IMR-90 (cell line): ENCODE results near the gene ACSF2. TPM values are rescaled to one million over a fixed set of nuclear protein-coding genes. Genes with fewer than 3 reads are reported as not detected.
"Not testable (repeated sequence)": the region's sequence is repeated elsewhere in the genome, so short reads cannot be mapped to it uniquely, and the experiment has no call there.

ENCODE experiments used
- ATAC-seq: fragments of 200-7000 bp; cut with Tn5 transposase; 2 replicates; pipeline ENCODE4 v1.9.1; 2020; ENCODE audit warnings: low read depth, mild to moderate bottlenecking, moderate library complexity
- BruUV-seq: library from RNA; stranded (reverse); fragments of 400-500 nt; replicated peaks from 2 replicates; lab custom pipeline; 2021; lab: Mats Ljungman, UMichigan
- CTCF ChIA-PET: fragments of 300-600 bp; formaldehyde crosslinking; extraction: SDS; loops from one replicate; lab custom pipeline; 2021; ENCODE audit warnings: antibody characterized with exemption; lab: Yijun Ruan, JAX
- POLR2A ChIA-PET: fragments of 300-600 bp; sonication (Branson Sonifier 250); formaldehyde crosslinking; loops from one replicate; lab custom pipeline; 2022; ENCODE audit warnings: antibody characterized with exemption; ENCODE audit not compliant: unreplicated experiment; lab: Charles Lee
- DNase-seq: peaks from one replicate; pipeline ENCODE4 v3.0.0; 2013
- H2AFZ ChIP-seq: replicated peaks from 2 replicates; pipeline ENCODE3; 2013; ENCODE audit warnings: low read length, mild to moderate bottlenecking; ENCODE audit not compliant: poor library complexity
- H2AK5ac ChIP-seq: 2 replicates; pipeline ENCODE4 v1.6.1; 2013; ENCODE audit warnings: low read depth, low read length, inconsistent platforms
- H2AK9ac ChIP-seq: replicated peaks from 2 replicates; pipeline ENCODE3; 2013; ENCODE audit warnings: mild to moderate bottlenecking, low read depth, low read length, moderate library complexity; ENCODE audit not compliant: poor library complexity
- H2BK120ac ChIP-seq: 2 replicates; pipeline ENCODE4 v1.6.1; 2013; ENCODE audit warnings: low read depth, low read length, inconsistent platforms
- H2BK15ac ChIP-seq: 3 replicates; pipeline ENCODE4 v1.6.1; 2013; ENCODE audit warnings: low read depth, low read length, inconsistent platforms
- H2BK20ac ChIP-seq: 2 replicates; pipeline ENCODE4 v1.6.1; 2013; ENCODE audit warnings: low read depth, mild to moderate bottlenecking, inconsistent platforms, low read length, moderate library complexity
- H2BK5ac ChIP-seq: 2 replicates; pipeline ENCODE4 v1.6.1; 2013; ENCODE audit warnings: mild to moderate bottlenecking, low read depth, low read length, inconsistent platforms; ENCODE audit not compliant: poor library complexity, severe bottlenecking
- H3K14ac ChIP-seq: replicated peaks from 2 replicates; pipeline ENCODE4 v1.6.1; 2013; ENCODE audit warnings: low read depth, low read length, inconsistent platforms
- H3K18ac ChIP-seq: 2 replicates; pipeline ENCODE4 v1.6.1; 2013; ENCODE audit warnings: low read depth, low read length, control low read depth
- H3K23ac ChIP-seq: 2 replicates; pipeline ENCODE4 v1.6.1; 2013; ENCODE audit warnings: low read depth, low read length, inconsistent platforms
- H3K27ac ChIP-seq: 2 replicates; pipeline ENCODE4 v1.5.1; 2013; ENCODE audit warnings: mild to moderate bottlenecking, control low read depth, low read length; ENCODE audit not compliant: insufficient read depth
- H3K27me3 ChIP-seq: 2 replicates; pipeline ENCODE4 v1.6.1; 2013; ENCODE audit warnings: low read length; ENCODE audit not compliant: control insufficient read depth, insufficient read depth
- H3K36me3 ChIP-seq: 2 replicates; pipeline ENCODE4 v1.6.1; 2013; ENCODE audit warnings: low read length, mixed read lengths; ENCODE audit not compliant: control insufficient read depth, insufficient read depth
- H3K4ac ChIP-seq: 2 replicates; pipeline ENCODE4 v1.6.1; 2013; ENCODE audit warnings: low read depth, low read length, inconsistent platforms
- H3K4me1 ChIP-seq: 2 replicates; pipeline ENCODE4 v1.6.1; 2013; ENCODE audit warnings: low read length, mixed read lengths; ENCODE audit not compliant: control insufficient read depth, insufficient read depth
- H3K4me2 ChIP-seq: 2 replicates; pipeline ENCODE4 v1.6.1; 2013; ENCODE audit warnings: low read depth, mild to moderate bottlenecking, control low read depth, low read length, moderate library complexity
- H3K4me3 ChIP-seq: 2 replicates; pipeline ENCODE4 v1.5.1; 2013; ENCODE audit warnings: low read depth, mild to moderate bottlenecking, control low read depth, low read length, moderate library complexity; ENCODE audit not compliant: insufficient read depth
- H3K56ac ChIP-seq: 2 replicates; pipeline ENCODE4 v1.6.1; 2013; ENCODE audit warnings: low read length, inconsistent platforms; ENCODE audit not compliant: insufficient read depth; ENCODE audit errors: extremely low read depth
- H3K79me1 ChIP-seq, 2 experiments: 2 replicates each; pipeline ENCODE4 v1.6.1; 2013; ENCODE audit warnings: low read length in 2 of 2, inconsistent platforms in 1 of 2, low read depth in 1 of 2
- H3K9ac ChIP-seq: 2 replicates; pipeline ENCODE4 v1.6.1; 2013; ENCODE audit warnings: low read depth, low read length, control low read depth
- H3K9me1 ChIP-seq: 2 replicates; pipeline ENCODE4 v1.6.1; 2013; ENCODE audit warnings: low read length, inconsistent platforms; ENCODE audit not compliant: insufficient read depth
- H3K9me3 ChIP-seq: 2 replicates; pipeline ENCODE4 v1.6.1; 2013; ENCODE audit warnings: low read length; ENCODE audit not compliant: control insufficient read depth, insufficient read depth
- H4K20me1 ChIP-seq: 2 replicates; pipeline ENCODE4 v1.6.1; 2013; ENCODE audit warnings: low read length, inconsistent platforms; ENCODE audit not compliant: insufficient read depth
- H4K5ac ChIP-seq: 2 replicates; pipeline ENCODE4 v1.6.1; 2013; ENCODE audit warnings: mild to moderate bottlenecking, low read depth, low read length, control low read depth
- H4K8ac ChIP-seq, 2 experiments: 2 replicates each; pipeline ENCODE4 v1.6.1; 2013; ENCODE audit warnings: low read depth in 2 of 2, low read length in 2 of 2, control low read depth in 1 of 2, inconsistent platforms in 1 of 2
- H4K91ac ChIP-seq: 2 replicates; pipeline ENCODE4 v1.6.1; 2013; ENCODE audit warnings: low read depth, low read length, inconsistent platforms; ENCODE audit not compliant: insufficient read depth
- CHD1 ChIP-seq: IDR thresholded peaks from 2 replicates; pipeline ENCODE4 v1.6.1; 2012; ENCODE audit warnings: low read depth, low read length, improper control_type of control experiment
- NFE2L2 ChIP-seq: fragments of 150-350 bp; IDR thresholded peaks from 2 replicates; pipeline ENCODE4 v1.6.1; 2016; ENCODE audit warnings: low read depth, mild to moderate bottlenecking, low read length
- RAD21 ChIP-seq: IDR thresholded peaks from 2 replicates; pipeline ENCODE4 v1.6.1; 2012; ENCODE audit warnings: low read length, improper control_type of control experiment
- RFX5 ChIP-seq: IDR thresholded peaks from 2 replicates; pipeline ENCODE4 v1.8.0; 2012; ENCODE audit warnings: low read depth, mild to moderate bottlenecking, low read length, moderate library complexity
- WGBS, 2 experiments: methylation state at CpG; one replicate each; pipeline versions ENCODE4 v1.1.5 to v1.1.7; 2013; ENCODE audit warnings: missing lambda C conversion rate in 2 of 2; ENCODE audit not compliant: insufficient read length in 1 of 2; ENCODE audit errors: extremely low coverage in 2 of 2; 5-methylcytosine and 5-hydroxymethylcytosine counted together
- dilution Hi-C: fragments of 300-500 bp; cut with HindIII; formaldehyde crosslinking; loops from one replicate; pipeline ENCODE4 v1.14.3; 2018; ENCODE audit warnings: low sequenced_read_pairs; ENCODE audit not compliant: unreplicated experiment
- in situ Hi-C: fragments of 300-500 bp; cut with MboI; formaldehyde crosslinking; loops from 3 replicates; pipeline ENCODE4 v1.14.3; 2019; ENCODE audit warnings: low sequenced_read_pairs, inconsistent platforms, mixed read lengths
- intact Hi-C: fragments of 100-400 bp; cut with micrococcal nuclease; formaldehyde crosslinking; loops from 2 replicates; pipeline ENCODE4 v1.10.0; 2022
- polyA plus RNA-seq, 3 experiments: library from polyadenylated mRNA; depleted of rRNA; stranded (reverse); fragments of >200 nt; gene quantifications; 2 replicates each; pipeline ENCODE4 v1.2.3, GENCODE V29; 2012; ENCODE audit warnings: low replicate concordance in 1 of 3
- total RNA-seq: library from RNA; depleted of rRNA; stranded (reverse); fragments of >200 nt; gene quantifications from 2 replicates; pipeline ENCODE4 v1.2.3, GENCODE V29; 2012
- TF ChIP-seq, protein P1 (sequence below): fragments of 150-350 bp; IDR thresholded peaks from 2 replicates; pipeline ENCODE4 v1.6.1; 2017; ENCODE audit warnings: mild to moderate bottlenecking, antibody characterized with exemption, low read length, low read depth

Gene ACSF2
- total and polyA plus RNA-seq, 2 of the 4 experiments (the other 2 are of a cell fraction), result 18.5 to 27.2 TPM

GRCh38 chr17:50397919-50398285, 28.1 kb upstream of the ACSF2 start (continued):
- TF ChIP-seq CHD1, result no peak
- TF ChIP-seq, protein P1, sequence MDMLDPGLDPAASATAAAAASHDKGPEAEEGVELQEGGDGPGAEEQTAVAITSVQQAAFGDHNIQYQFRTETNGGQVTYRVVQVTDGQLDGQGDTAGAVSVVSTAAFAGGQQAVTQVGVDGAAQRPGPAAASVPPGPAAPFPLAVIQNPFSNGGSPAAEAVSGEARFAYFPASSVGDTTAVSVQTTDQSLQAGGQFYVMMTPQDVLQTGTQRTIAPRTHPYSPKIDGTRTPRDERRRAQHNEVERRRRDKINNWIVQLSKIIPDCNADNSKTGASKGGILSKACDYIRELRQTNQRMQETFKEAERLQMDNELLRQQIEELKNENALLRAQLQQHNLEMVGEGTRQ, result no peak
- no peak for TF ChIP-seq NFE2L2
- TF ChIP-seq RAD21, result no peak
- TF ChIP-seq RFX5, result no peak

GRCh38 chr17:50398672-50399071, 27.3 kb upstream of the ACSF2 start:
- H2AK9ac ChIP-seq, DNase-seq, BruUV-seq, H4K5ac ChIP-seq, H3K14ac ChIP-seq, H2BK120ac ChIP-seq, dilution Hi-C loops, H3K27me3 ChIP-seq, ATAC-seq, H3K4me1 ChIP-seq, H3K9me3 ChIP-seq, H2BK15ac ChIP-seq, H2BK20ac ChIP-seq, H2AK5ac ChIP-seq, H3K4me3 ChIP-seq, intact Hi-C loops, H3K23ac ChIP-seq, H4K91ac ChIP-seq, H3K56ac ChIP-seq, in situ Hi-C loops, H3K4ac ChIP-seq, H2AFZ ChIP-seq, H3K27ac ChIP-seq, H4K8ac ChIP-seq, POLR2A ChIA-PET, H2BK5ac ChIP-seq, H3K9ac ChIP-seq, H3K4me2 ChIP-seq, H3K18ac ChIP-seq: not testable (repeated sequence)
- CTCF ChIA-PET, result interaction anchor here (1.4 kb wide), 1 partner anchor 39 kb away, joined by 3 read pairs; no protein-coding TSS in a partner anchor
- H3K79me1 ChIP-seq, result peaks cover 12 to 19% of the 10 kb centered on the region in 2 experiments
- 90% methylated on average over 2 of the region's 3 CpGs; no CpG with 5 or more reads in 1 of the 2 experiments for WGBS, 2 experiments
- peaks cover 12% of the 10 kb centered on the region for H3K36me3 ChIP-seq
- H3K9me1 ChIP-seq, result peaks cover 11% of the 10 kb centered on the region; the same call in 1 of the 2 replicates
- H4K20me1 ChIP-seq, result peaks cover 30% of the 10 kb centered on the region

DNA sequence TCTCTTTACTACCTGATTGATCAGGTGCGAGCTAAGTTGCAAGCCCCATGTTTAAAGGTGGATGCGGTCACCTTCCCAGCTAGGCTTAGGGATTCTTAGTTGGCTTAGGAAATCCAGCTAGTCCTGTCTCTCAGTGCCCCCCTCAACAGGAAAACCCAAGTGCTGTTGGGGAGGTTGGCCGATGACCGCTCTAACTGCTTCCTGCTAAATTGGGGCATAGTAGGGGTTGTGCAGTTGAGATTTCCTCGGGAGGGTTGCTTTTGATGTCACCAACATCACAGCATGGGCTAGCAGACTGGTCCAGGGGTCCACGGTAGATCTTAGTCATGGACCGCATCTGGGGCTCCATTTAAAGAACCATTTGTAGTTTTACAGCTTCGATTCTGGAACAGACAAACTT, 26.4 kb upstream of the ACSF2 start:
- H3K79me1 ChIP-seq, H3K36me3 ChIP-seq, H3K18ac ChIP-seq, H2AFZ ChIP-seq, H2BK20ac ChIP-seq, H3K4ac ChIP-seq, POLR2A ChIA-PET, H3K9me3 ChIP-seq, BruUV-seq, H4K91ac ChIP-seq, H4K8ac ChIP-seq, H2BK5ac ChIP-seq, H3K23ac ChIP-seq, H3K9ac ChIP-seq, in situ Hi-C loops, H3K4me3 ChIP-seq, CTCF ChIA-PET, H3K4me2 ChIP-seq, H2BK15ac ChIP-seq, H2AK5ac ChIP-seq, H3K9me1 ChIP-seq, H2BK120ac ChIP-seq, H4K5ac ChIP-seq, H2AK9ac ChIP-seq, H3K27ac ChIP-seq, DNase-seq, H3K14ac ChIP-seq, H3K4me1 ChIP-seq, ATAC-seq, dilution Hi-C loops, H3K56ac ChIP-seq, intact Hi-C loops: not testable (repeated sequence)
- Histone ChIP-seq H4K20me1 (peaks cover 22% of the 10 kb centered on the region), H3K27me3 (peaks cover 12% of the 10 kb centered on the region)
- WGBS, 2 experiments, result 54% methylated on average over 2 of the region's 8 CpGs; no CpG with 5 or more reads in 1 of the 2 experiments
